ENCODE results near the gene ACTR1B.
"Not testable (repeated sequence)": the region's sequence is repeated elsewhere in the genome, so short reads cannot be mapped to it uniquely, and the experiment has no call there.

DNA sequence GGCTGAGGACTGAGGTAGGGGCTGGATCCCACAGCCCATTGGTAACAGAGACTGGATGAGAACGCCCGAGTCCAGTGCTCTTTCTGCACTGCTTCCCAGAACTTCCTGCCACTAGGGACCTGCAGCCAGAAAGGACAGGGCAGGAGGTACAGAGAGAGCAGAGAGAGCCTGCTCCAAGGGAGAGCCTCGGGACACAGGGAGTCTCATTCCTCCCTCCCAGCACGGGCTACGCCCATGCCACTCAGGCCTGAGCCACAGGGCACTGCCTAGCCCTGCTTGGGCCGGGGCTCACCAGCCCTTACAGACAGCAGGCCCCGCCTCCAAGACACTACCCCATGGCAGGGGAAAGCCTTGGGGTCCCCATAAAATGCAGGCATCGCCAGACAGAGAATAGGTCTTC, 48.1 kb downstream of the ACTR1B start:
- TF ChIP-seq, protein P1, sequence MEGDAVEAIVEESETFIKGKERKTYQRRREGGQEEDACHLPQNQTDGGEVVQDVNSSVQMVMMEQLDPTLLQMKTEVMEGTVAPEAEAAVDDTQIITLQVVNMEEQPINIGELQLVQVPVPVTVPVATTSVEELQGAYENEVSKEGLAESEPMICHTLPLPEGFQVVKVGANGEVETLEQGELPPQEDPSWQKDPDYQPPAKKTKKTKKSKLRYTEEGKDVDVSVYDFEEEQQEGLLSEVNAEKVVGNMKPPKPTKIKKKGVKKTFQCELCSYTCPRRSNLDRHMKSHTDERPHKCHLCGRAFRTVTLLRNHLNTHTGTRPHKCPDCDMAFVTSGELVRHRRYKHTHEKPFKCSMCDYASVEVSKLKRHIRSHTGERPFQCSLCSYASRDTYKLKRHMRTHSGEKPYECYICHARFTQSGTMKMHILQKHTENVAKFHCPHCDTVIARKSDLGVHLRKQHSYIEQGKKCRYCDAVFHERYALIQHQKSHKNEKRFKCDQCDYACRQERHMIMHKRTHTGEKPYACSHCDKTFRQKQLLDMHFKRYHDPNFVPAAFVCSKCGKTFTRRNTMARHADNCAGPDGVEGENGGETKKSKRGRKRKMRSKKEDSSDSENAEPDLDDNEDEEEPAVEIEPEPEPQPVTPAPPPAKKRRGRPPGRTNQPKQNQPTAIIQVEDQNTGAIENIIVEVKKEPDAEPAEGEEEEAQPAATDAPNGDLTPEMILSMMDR (IDR thresholded peaks at IDR 0.05) = not testable (repeated sequence)
- TF ChIP-seq POLR2A (IDR thresholded peaks at IDR 0.05) = not testable (repeated sequence)

All from gastroesophageal sphincter (tissue), 3 donors.